Panc1 (cell line): ENCODE data around the gene MRTFA. TPM values are rescaled to one million over a fixed set of nuclear protein-coding genes. Genes with fewer than 3 reads are reported as not detected.

Source experiments
- ATAC-seq: fragments of 200-7000 bp; cut with Tn5 transposase; 2 replicates; pipeline ENCODE4 v1.9.1; 2020; ENCODE audit warnings: mild to moderate bottlenecking, moderate library complexity
- BruUV-seq: library from RNA; stranded (reverse); fragments of 400-500 nt; replicated peaks from 2 replicates; lab custom pipeline; 2021; lab: Mats Ljungman, UMichigan
- CTCF ChIA-PET: fragments of 300-600 bp; sonication (Branson Sonifier 250); formaldehyde crosslinking; loops from one replicate; lab custom pipeline; 2022; ENCODE audit warnings: antibody characterized with exemption; lab: Charles Lee
- POLR2A ChIA-PET: fragments of 300-600 bp; sonication (Branson Sonifier 250); formaldehyde crosslinking; loops from one replicate; lab custom pipeline; 2022; ENCODE audit warnings: antibody characterized with exemption; lab: Charles Lee
- DNase-seq: peaks from one replicate; pipeline ENCODE4 v3.0.0-alpha.2; 2010; ENCODE audit warnings: low read depth, low spot score
- H3K27ac ChIP-seq: 2 replicates; pipeline ENCODE4 v1.5.1; 2011; ENCODE audit warnings: mild to moderate bottlenecking, low read length, inconsistent platforms
- H3K27me3 ChIP-seq: fragments of 200-500 bp; sonication (Bioruptor generic); 2 replicates; pipeline ENCODE4 v1.6.0; 2014; ENCODE audit warnings: low read length, inconsistent platforms; ENCODE audit not compliant: control insufficient read depth, insufficient read depth
- H3K36me3 ChIP-seq: fragments of 200-500 bp; sonication (Bioruptor generic); 2 replicates; pipeline ENCODE4 v1.5.1; 2014; ENCODE audit warnings: inconsistent platforms, mild to moderate bottlenecking, low read length, moderate library complexity; ENCODE audit not compliant: control insufficient read depth, insufficient read depth
- H3K4me1 ChIP-seq: 2 replicates; pipeline ENCODE4 v1.5.1; 2011; ENCODE audit warnings: inconsistent platforms, mild to moderate bottlenecking, low read length, moderate library complexity; ENCODE audit not compliant: control insufficient read depth, insufficient read depth
- H3K4me3 ChIP-seq, 2 experiments: 2 replicates each; pipeline ENCODE4 v1.5.1; 2011 to 2012; ENCODE audit warnings: low read depth in 2 of 2, low read length in 2 of 2, mild to moderate bottlenecking in 2 of 2, inconsistent platforms in 1 of 2, moderate library complexity in 1 of 2
- H3K9me3 ChIP-seq: fragments of 200-500 bp; sonication (Bioruptor generic); 2 replicates; pipeline ENCODE4 v1.5.1; 2014; ENCODE audit warnings: low read depth, mild to moderate bottlenecking, inconsistent platforms, low read length, moderate library complexity; ENCODE audit not compliant: control insufficient read depth, insufficient read depth
- POLR2AphosphoS5 ChIP-seq: IDR thresholded peaks from 2 replicates; pipeline ENCODE4 v1.6.1; 2012; ENCODE audit warnings: mild to moderate bottlenecking, low read depth, low read length, moderate library complexity
- SIN3A ChIP-seq: IDR thresholded peaks from 2 replicates; pipeline ENCODE4 v1.6.1; 2012; ENCODE audit warnings: low read depth, mild to moderate bottlenecking, low read length, moderate library complexity, borderline replicate concordance; ENCODE audit not compliant: insufficient read depth
- TCF7L2 ChIP-seq: IDR thresholded peaks from 2 replicates; pipeline ENCODE4 v1.6.1; 2011; ENCODE audit warnings: mild to moderate bottlenecking, low read depth, low read length, inconsistent platforms
- in situ Hi-C: cut with HindIII; loops from 2 replicates; pipeline ENCODE4 v1.10.0; 2016; ENCODE audit warnings: low sequenced_read_pairs, low pct_unique_long_range_greater_than_20kb
- intact Hi-C: fragments of 100-400 bp; cut with micrococcal nuclease; formaldehyde crosslinking; loops from one replicate; pipeline ENCODE4 v1.10.0; 2022; ENCODE audit not compliant: unreplicated experiment
- total RNA-seq: library from RNA; stranded (reverse); gene quantifications from one replicate; pipeline ENCODE4 v1.2.1, GENCODE V29; 2021; ENCODE audit not compliant: unreplicated experiment
- TF ChIP-seq, protein P1 (sequence below): fragments of 450-650 bp; IDR thresholded peaks from 2 replicates; pipeline ENCODE4 v1.5.1; 2017; ENCODE audit warnings: mild to moderate bottlenecking
- TF ChIP-seq, protein P2 (sequence below), 2 experiments: IDR thresholded peaks; 2 replicates each; pipeline ENCODE4 v1.6.1; 2011 to 2012; ENCODE audit warnings: low read depth in 2 of 2, control low read depth in 1 of 2, low read length in 1 of 2, mild to moderate bottlenecking in 1 of 2, moderate library complexity in 1 of 2; ENCODE audit not compliant: insufficient read depth in 1 of 2

The MRTFA gene
- total RNA-seq, 1 experiment from 2014 or later: 62.1 TPM

DNA sequence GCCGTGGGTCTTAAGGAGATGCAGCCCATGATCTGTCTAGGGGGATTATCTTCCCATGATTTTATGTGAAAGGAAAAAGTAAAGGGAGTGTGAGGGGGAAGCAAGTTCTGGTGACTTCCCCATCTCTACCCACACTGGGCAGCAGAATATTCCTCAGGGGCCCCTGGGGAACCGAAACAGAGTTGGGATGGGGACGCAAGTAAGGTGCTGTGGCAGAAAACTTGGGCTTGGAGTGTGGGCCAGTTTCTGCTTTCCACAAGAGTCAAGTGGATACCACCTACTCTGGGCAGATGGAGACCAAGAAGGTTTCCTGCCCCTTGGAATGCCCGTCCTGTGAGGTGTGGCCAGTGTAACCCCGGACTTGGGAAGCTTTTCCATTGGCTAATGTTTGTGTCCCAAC, 201.8 kb downstream of the MRTFA start:
- ATAC-seq: no peak
- in situ Hi-C loops: no loop called here
- Histone ChIP-seq H3K27me3 (no peaks in the 10 kb centered on the region), H3K27ac (no peak overlapping the region), H3K9me3 (no peaks in the 10 kb centered on the region), H3K4me1 (peaks cover 22% of the 10 kb centered on the region), H3K36me3 (no peaks in the 10 kb centered on the region; the same call in 1 of the 2 replicates), H3K4me3 (no peak overlapping the region)
- no peak for DNase-seq
- ChIA-PET CTCF (no interaction called here), POLR2A (no interaction called here)
- intact Hi-C loops: loop anchor here (5.0 kb wide), 1 partner anchor 213 kb away; no protein-coding TSS in a partner anchor
- BruUV-seq: no TSS peak
- TF ChIP-seq, protein P1, sequence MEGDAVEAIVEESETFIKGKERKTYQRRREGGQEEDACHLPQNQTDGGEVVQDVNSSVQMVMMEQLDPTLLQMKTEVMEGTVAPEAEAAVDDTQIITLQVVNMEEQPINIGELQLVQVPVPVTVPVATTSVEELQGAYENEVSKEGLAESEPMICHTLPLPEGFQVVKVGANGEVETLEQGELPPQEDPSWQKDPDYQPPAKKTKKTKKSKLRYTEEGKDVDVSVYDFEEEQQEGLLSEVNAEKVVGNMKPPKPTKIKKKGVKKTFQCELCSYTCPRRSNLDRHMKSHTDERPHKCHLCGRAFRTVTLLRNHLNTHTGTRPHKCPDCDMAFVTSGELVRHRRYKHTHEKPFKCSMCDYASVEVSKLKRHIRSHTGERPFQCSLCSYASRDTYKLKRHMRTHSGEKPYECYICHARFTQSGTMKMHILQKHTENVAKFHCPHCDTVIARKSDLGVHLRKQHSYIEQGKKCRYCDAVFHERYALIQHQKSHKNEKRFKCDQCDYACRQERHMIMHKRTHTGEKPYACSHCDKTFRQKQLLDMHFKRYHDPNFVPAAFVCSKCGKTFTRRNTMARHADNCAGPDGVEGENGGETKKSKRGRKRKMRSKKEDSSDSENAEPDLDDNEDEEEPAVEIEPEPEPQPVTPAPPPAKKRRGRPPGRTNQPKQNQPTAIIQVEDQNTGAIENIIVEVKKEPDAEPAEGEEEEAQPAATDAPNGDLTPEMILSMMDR: no peak
- TF ChIP-seq SIN3A (no peak), TCF7L2 (no peak), POLR2AphosphoS5 (no peak)
- TF ChIP-seq, protein P2, sequence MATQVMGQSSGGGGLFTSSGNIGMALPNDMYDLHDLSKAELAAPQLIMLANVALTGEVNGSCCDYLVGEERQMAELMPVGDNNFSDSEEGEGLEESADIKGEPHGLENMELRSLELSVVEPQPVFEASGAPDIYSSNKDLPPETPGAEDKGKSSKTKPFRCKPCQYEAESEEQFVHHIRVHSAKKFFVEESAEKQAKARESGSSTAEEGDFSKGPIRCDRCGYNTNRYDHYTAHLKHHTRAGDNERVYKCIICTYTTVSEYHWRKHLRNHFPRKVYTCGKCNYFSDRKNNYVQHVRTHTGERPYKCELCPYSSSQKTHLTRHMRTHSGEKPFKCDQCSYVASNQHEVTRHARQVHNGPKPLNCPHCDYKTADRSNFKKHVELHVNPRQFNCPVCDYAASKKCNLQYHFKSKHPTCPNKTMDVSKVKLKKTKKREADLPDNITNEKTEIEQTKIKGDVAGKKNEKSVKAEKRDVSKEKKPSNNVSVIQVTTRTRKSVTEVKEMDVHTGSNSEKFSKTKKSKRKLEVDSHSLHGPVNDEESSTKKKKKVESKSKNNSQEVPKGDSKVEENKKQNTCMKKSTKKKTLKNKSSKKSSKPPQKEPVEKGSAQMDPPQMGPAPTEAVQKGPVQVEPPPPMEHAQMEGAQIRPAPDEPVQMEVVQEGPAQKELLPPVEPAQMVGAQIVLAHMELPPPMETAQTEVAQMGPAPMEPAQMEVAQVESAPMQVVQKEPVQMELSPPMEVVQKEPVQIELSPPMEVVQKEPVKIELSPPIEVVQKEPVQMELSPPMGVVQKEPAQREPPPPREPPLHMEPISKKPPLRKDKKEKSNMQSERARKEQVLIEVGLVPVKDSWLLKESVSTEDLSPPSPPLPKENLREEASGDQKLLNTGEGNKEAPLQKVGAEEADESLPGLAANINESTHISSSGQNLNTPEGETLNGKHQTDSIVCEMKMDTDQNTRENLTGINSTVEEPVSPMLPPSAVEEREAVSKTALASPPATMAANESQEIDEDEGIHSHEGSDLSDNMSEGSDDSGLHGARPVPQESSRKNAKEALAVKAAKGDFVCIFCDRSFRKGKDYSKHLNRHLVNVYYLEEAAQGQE (IDR thresholded peaks at IDR 0.05; ENCODE audit: insufficient read depth in 1 of 2, low read depth in 2 of 2, low read length in 1 of 2): no peak

DNA sequence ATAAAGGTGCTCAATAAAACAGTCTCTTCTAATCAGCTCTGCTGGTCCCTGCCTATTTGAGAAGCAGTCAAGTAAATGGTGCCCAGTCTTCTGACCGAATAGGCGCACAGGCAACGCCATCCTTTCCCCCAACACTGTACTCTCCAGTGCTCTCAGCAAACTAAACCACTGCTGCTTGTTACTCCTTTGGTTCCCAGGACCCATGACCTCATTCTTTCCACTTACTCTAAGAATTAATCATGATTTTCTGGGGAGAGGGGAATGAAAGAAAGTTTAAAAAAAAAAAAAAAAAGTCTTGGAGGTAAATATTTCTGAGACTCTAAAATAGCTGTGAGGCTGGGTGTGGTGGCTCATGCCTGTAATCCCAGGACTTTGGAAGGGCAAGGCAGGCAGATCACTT, 202.4 kb downstream of the MRTFA start:
- intact Hi-C loops: no loop called here
- Histone ChIP-seq H3K9me3 (no peaks in the 10 kb centered on the region), H3K27me3 (no peaks in the 10 kb centered on the region), H3K4me3 (no peak overlapping the region), H3K27ac (no peak overlapping the region), H3K4me1 (peaks cover 22% of the 10 kb centered on the region), H3K36me3 (peaks cover 4% of the 10 kb centered on the region; the same call in 1 of the 2 replicates)
- POLR2A ChIA-PET: no interaction called here
- CTCF ChIA-PET: no interaction called here
- no TSS peak for BruUV-seq
- ATAC-seq: no peak
- TF ChIP-seq, protein P2 (IDR thresholded peaks at IDR 0.05; ENCODE audit: insufficient read depth in 1 of 2, low read depth in 2 of 2, low read length in 1 of 2): no peak
- TF ChIP-seq TCF7L2: no peak
- in situ Hi-C loops: no loop called here
- no peak for DNase-seq
